Measurements from ENCODE around the gene SNRPF.

The SNRPF gene

DNA sequence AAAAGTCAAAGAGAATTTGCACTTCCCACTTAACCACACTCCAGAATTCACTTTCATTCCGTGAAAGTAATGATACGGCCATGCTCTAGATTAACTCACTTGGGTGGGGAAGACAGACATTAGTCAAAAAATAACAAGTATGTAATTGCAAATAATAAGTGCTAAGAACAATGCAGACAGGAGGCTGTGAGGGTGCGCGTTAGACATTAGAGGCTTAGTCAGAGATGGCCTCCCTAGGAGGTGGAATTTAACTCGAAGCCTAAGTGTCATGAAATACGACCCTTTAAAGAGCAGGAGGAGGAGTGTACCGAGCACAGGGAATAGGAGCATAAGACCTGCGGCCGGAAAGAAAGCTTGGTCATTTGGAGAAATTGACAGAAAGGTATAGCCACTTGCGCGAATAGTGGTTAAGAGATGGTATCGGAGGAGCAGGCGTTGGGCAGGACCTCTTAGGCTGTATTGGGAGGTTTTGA, 628 bp downstream of the SNRPF start:
- DNase-seq (ENCODE audit: low read depth): peak; percentile 47

DNA sequence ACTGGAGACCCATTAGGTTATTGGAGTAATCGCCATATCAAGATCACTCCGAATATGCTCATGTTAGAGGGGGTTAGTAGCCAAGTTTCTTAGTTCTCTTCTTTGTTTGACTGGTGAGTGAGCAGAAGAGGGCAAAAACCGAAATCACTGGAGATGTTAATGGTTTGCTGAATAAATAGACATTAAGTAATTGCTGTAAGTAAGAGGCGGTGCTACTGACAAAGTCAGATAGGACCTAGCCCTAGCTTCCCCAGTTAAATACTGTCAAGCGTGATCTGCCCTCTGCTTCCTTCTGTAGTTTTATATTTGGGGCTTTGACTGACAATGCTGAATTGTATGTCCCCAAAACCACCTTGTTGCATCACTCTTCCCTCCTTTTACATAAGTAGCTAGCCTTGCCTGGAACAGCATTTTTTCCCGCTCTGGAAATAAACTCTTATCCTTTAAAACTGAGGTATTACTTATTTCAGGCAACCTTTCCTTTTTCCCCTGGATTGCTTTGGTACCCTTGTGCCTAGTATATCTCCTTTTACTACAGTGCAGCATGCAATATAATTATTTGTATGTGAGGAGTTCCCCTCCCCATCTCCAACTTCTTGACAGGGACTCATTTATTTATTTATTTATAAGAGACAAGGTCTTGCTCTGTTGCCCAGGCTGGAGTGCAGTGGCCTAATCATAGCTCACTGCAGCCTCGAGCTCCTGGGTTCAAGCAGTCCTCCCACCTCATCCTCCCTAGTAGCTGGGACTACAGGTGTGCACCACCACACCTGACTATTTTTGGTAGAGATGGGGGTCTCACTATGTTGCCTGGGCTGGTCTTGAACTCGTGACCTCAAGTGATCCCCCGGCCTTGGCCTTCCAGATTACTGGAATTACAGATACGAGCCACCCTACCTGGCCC, 1.4 kb downstream of the SNRPF start:
- no peak for DNase-seq (ENCODE audit: low read depth)

DNA sequence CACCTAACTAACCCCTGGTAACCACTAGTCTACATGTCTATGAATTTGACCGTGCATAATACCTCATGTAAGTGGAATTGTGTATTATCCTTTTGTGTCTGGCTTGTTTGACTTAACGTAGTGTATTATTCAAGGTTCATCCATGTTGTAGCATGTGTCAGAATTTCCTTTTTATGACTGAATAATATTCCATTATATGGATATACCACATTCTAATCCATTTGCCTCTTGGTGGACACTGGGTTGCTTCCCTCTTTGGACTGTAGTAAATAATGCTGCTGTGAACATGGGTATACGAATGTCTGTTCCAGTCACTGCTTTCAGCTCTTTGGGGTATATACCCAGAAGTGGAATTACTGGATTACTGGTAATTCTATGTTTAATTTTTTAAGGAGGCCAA, 3.3 kb downstream of the SNRPF start:
- no peak for DNase-seq (ENCODE audit: low read depth)

DNA sequence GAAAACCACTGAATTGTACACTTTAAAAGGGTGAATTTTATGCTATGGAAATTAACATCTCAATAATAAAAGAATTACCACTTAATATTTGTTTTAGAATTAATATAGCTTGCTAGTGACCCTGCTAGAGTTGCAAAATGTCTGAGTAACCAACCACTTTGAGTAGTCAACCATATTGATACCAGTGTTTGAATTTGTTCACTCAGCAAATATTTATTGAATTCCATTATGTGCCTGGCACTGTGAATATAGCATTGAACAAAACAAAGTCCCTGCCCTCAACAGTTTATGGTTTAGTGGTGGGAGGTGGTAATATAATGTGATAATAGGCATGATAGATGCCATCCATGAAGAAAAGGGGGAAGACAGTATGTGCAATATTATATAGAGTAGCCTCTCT, 4.6 kb downstream of the SNRPF start:
- no peak for DNase-seq (ENCODE audit: low read depth)

DNA sequence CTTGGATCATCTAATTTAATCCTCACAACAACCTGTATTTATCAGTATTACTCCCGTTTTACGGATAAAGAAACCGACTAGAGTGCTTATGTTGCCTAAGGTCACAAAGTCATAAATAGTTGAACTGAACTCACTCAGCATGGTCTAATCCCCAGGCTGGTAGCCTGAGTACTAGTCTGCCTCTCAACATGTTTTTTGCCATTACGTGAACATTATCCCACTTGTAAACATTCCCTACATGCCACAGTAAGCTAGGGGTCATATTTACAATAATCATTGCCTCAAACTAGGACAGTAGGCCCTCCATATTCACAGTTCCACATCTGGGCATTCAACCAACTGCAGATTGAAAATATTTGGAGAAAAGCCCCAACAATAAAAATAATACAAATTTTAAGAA, 12.1 kb downstream of the SNRPF start:
- no peak for DNase-seq (ENCODE audit: low read depth)

DNA sequence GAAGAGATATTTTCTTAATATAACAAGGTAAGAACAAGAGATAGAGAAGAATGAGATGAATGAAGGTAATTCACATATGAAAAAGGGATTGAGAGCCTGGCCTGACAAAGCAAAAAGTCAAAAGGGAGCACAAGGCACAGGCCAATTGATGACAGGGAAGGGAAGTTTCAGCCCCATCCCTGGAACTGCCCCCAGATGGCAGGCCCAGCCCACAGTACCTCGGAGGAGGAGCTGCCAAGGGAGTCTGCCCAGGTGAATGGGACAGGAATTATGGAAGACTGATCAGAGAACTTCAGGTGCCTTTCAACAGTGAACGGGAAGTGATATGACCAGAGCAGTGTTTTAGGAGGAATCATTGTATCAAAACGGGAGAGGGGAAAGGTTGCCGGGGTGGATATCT, 15.7 kb downstream of the SNRPF start:
- DNase-seq (ENCODE audit: low read depth): no peak

DNA sequence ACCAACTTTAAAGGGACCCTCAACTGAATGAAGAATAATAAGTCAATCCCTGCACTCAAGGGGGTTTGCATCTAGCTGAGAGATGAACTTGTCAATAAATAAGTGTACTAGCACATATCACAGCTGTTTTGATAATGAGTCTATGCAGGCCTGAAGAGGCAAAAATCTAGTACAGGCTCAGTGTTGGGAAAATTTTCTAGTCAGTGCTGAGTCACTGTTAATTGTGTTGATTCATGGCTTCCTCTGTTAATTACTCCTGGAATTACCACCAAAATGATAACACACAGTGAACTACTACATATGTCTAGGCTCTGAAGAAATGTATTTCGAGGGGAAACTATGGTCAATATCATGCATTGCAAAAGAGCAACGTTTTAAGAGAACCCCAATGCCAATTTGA, 18.9 kb downstream of the SNRPF start:
- DNase-seq (ENCODE audit: low read depth): peak; percentile 59

DNA sequence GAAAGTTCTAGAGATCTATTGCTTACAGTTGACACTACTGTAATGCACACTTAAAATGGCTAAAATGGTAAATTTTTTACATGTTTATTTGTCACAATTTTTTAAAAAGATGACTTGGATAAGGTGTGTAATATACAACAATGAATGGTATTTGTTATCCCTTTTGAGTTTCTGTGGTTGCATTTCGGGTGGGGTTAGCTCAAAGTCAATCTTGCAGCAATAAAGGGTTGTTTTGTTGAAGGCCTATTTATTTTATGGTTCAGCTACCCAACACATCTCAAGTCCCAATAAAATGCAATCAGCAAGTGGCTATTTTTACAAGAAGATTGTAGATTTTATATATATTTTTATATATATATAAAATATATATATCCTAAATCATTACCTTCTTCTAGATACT, 22.1 kb downstream of the SNRPF start:
- DNase-seq (ENCODE audit: low read depth): no peak

DNA sequence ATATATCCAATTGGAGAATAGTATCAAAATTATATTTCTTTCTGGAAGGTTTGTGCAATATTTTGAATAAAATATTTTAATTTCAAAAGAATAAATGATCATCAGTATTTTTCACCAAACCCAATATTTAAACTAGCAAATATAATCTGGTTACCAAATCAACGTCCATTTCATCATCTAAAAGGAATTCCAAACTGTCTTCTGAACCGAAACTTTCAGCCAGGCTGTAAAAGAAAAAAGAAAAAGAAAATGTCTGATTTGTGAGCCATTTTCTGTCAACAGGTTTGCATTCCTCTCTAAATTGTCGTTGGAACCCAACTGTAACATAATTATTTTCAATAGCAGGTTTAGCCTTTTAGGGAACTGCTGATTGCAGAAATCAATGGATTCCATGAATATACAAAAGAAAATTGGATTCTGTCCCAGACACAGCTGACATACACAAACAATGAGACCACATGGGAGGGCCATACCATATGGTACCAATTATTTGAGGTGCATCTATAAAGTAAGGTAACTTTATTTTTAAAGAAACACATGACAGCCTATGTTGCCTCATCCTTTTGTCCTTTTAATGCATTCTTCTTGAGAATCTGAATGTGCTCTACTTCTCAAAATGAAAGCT, 22.7 kb downstream of the SNRPF start:
- DNase-seq (ENCODE audit: low read depth): peak; percentile 48

DNA sequence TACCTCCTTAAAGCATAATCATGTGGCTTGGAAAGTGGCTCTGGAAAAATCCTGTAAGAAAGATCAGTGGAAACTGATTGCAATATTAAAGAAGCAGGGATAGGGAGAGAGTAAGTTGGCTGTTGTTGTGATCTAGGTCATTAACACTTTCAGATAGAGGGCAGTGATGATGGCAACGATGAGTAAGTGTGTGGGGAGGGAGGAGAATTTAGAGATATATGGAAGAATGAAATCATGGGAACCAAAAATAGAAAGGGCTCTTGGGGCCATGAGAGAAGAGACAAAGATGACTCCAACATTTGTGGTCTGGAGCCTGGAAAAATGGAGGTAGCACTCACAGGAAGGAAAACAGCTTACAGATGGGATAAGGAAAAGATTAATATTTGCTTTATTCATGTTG, 23.3 kb downstream of the SNRPF start:
- peak; percentile 69 for DNase-seq (ENCODE audit: low read depth)

DNA sequence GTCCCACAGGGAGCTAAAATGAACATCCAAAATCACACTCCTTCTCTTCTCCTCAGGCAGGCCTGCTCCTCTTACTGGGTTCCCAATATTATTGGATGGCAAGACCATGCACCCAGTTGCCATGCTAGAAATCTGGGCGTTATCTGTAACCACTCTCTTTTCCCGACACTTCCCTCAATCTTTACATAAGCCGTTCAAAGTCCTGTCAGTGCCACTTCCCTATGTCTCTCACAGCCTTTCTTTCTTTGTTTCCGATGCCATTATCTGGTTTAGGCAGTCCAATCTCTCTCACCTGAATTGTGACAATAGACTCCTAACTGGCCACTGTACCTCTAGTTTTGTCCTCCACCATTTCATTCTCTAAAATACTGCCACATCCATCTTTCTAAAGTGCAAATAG, 24.1 kb downstream of the SNRPF start:
- no peak for DNase-seq (ENCODE audit: low read depth)

DNA sequence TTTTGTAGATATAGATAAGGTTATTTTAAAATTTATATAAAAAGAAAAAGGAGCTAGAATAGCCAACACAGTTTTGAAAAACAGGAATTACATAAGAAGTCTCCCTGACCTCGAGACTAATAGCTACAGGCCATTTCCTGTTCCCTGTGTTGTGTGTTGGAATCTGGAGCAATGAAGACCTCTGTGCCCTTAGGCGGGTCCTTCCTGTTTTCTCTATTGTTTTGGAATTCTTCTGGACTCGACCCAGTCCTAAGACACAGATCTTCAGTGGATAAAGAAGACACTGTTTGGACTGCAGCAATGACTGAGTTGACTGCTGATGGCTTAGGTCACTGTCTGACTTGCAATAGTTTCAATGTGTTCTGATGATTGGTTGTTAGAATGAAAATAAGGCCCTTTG, 26.2 kb downstream of the SNRPF start:
- peak; percentile 48 for DNase-seq (ENCODE audit: low read depth)

DNA sequence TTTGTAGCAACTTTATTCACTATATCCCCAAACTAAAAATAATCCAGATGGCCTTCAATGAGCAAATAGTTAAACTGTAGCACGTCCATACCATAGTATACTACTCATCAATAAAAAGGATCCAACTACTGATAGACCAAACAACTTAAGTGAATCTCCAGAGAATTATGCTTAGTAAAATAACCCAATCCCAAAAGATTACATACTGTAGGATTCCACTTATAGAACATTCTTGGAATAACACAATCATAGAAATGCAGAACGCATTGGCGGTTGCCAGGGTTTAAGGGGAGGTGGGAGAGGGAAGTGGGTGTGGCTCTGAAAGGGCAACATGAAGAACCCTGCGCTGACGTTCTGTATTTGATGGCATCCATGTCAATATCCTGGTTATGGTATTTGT, 28.6 kb downstream of the SNRPF start:
- DNase-seq (ENCODE audit: low read depth): no peak

DNA sequence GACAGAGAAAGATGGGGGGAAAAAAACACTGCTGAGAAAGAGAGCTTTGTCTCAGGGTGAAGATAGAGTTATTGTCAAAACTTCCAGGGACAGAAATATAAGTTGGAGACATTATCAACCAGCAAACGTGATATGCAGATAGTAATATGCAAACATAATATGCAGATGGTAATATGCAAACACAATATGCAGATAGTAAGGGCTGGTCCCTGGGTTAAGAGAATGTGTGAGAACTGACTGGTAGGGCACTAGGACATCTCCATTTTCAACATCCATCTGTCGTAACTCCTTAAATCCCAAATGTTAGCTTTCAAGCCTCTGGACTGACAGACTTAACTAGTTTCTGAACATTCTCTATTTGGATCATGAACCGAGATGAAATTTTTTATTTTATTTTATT, 32.2 kb downstream of the SNRPF start:
- no peak for DNase-seq (ENCODE audit: low read depth)

DNA sequence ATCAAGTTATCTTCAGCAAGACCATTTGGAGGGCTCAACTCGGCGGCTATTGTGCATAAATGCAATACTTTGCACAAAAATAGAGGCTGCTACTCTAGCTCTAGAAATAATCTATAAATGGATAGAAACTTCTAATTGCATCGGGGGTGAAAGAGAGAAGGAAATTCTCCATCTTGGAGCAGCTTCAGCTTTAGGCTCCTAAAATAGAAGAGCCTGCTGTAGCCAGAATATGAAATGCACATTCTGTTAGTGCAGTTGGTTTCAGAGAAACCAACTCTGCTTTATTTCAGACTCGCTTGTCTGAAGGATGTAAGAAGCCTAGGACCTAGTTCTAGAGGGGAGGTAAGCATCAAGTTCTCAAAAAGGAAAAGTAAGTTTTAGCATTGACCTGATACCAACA, 38.1 kb downstream of the SNRPF start:
- no peak for DNase-seq (ENCODE audit: low read depth)

DNA sequence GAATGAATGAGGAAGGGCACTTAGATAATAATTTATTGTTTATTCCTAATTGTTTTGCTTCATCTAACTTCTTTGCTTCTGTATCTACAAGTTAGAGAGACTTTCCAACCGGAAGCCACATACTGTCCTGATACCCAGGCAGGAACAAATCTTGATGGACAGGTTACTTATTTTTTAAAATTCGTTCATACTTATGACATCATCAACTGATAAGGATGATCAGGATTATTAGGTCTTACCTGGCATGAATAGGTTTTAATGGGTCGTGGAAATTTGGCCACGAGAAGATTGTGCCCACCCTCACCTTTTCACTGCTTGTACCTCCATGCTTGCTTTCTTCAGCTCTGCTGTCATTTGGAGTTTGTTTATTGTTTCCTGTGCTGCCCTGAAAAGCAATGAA, 39.3 kb downstream of the SNRPF start:
- DNase-seq (ENCODE audit: low read depth): no peak

DNA sequence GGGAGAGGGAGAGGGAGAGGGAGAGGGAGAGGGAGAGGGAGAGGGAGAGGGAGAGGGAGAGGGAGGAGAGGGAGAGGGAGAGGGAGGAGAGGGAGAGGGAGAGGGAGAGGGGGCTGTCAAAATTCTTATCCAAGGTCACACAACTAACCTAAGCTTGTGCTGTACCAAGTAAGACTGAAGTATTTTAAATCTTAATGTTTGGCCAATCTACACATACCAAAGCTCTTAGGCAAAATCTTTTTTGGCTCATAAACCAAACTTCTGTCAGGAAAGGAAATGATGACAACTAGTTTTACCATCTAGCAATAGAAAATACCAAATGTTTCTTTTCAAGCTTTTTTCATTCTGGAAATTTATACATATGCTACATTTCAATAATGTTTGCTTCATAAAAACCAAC, 49.8 kb downstream of the SNRPF start:
- peak; percentile 58 for DNase-seq (ENCODE audit: low read depth)

DNA sequence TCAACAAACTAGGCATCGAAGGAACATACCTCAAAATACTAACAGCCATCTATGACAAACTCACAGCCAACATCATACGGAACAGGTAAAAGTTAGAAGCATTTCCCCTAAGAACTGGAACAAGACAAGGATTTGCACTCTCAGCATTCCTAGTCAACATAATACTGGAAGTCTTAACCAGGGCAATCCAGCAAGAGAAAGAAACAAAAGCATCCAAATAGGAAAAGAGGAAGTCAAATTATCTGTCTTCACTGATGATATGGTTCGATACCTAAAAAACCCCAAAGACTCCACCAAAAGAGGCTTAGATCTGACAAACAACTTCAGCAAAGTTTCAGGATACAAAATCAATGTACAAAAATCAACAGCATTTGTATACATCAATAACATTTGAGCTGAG, 51.1 kb downstream of the SNRPF start:
- DNase-seq (ENCODE audit: low read depth): no peak

All from EH (cell line).